B cell (primary cell): ENCODE data around the gene ACTN2. TPM values are rescaled to one million over a fixed set of nuclear protein-coding genes. Genes with fewer than 3 reads are reported as not detected.

ENCODE experiments used
- ATAC-seq: fragments of 200-7000 bp; cut with Tn5 transposase; one replicate; pipeline ENCODE4 v1.10.0; 2021; ENCODE audit warnings: low read depth, mild to moderate bottlenecking, moderate number of reproducible peaks, moderate library complexity
- CTCF ChIA-PET: fragments of 350-600 bp; sonication (Branson Sonifier 250); formaldehyde crosslinking; loops from one replicate; lab custom pipeline; 2021; ENCODE audit warnings: antibody characterized with exemption, inconsistent platforms; lab: Charles Lee
- POLR2A ChIA-PET: fragments of 350-600 bp; sonication (Branson Sonifier 250); formaldehyde crosslinking; loops from one replicate; lab custom pipeline; 2021; ENCODE audit warnings: antibody characterized with exemption; lab: Charles Lee
- DNase-seq: peaks from one replicate; pipeline ENCODE4 v3.0.0; 2013
- H2AFZ ChIP-seq: 2 replicates; pipeline ENCODE4 v1.6.1; 2012; ENCODE audit warnings: mild to moderate bottlenecking, low read depth, low read length; ENCODE audit not compliant: insufficient read depth, poor library complexity, severe bottlenecking
- H3K27ac ChIP-seq, 2 donors: 1 replicate in 1 of 2; 2 replicates in 1 of 2; pipeline ENCODE4 v1.5.1; 2012 to 2013; ENCODE audit warnings: low read length in 2 of 2, mild to moderate bottlenecking in 2 of 2, moderate library complexity in 1 of 2
- H3K27me3 ChIP-seq, 4 experiments: fragments of 200-600 bp in 1 of 4; sonication (generic) in 1 of 4; replicated peaks in 1 of 4; 1 replicate in 2 of 4; 2 replicates in 2 of 4; pipeline versions ENCODE4 v1.6.1 to v1.7.0; 2013 to 2016; ENCODE audit warnings: low read length in 3 of 4, mild to moderate bottlenecking in 2 of 4, mixed read lengths in 1 of 4, moderate library complexity in 1 of 4; ENCODE audit not compliant: insufficient read depth in 4 of 4, control insufficient read depth in 3 of 4; ENCODE audit errors: control extremely low read depth in 1 of 4
- H3K36me3 ChIP-seq, 2 experiments: replicated peaks in 1 of 2; 1 replicate in 1 of 2; 2 replicates in 1 of 2; pipeline versions ENCODE4 v1.6.1 to v1.7.1; 2013; ENCODE audit warnings: low read length in 1 of 2; ENCODE audit not compliant: insufficient read depth in 2 of 2, control insufficient read depth in 1 of 2; ENCODE audit errors: control extremely low read depth in 1 of 2, extremely low read depth in 1 of 2
- H3K4me1 ChIP-seq, 2 donors: fragments of 200-600 bp in 1 of 2; sonication (generic) in 1 of 2; 1 replicate in 1 of 2; 2 replicates in 1 of 2; pipeline versions ENCODE4 v1.5.1 to v1.6.1; 2013 to 2017; ENCODE audit warnings: low read length in 2 of 2; ENCODE audit not compliant: control insufficient read depth in 2 of 2, insufficient read depth in 2 of 2
- H3K4me2 ChIP-seq: replicated peaks from 2 replicates; pipeline ENCODE3; 2012; ENCODE audit warnings: mild to moderate bottlenecking, low read depth, low read length; ENCODE audit not compliant: poor library complexity, severe bottlenecking
- H3K4me3 ChIP-seq, 5 experiments: fragments of 200-600 bp in 1 of 5; sonication (generic) in 1 of 5; 1 replicate in 3 of 5; 2 replicates in 2 of 5; pipeline versions ENCODE4 v1.5.1 to v1.7.0; 2011 to 2016; ENCODE audit warnings: low read length in 4 of 5, mild to moderate bottlenecking in 4 of 5, low read depth in 2 of 5, control low read depth in 1 of 5, moderate library complexity in 1 of 5; ENCODE audit not compliant: insufficient read depth in 1 of 5; ENCODE audit errors: control extremely low read depth in 1 of 5, extremely low read depth in 1 of 5
- H3K79me2 ChIP-seq: fragments of 200-600 bp; sonication (generic); one replicate; pipeline ENCODE4 v1.6.0; 2016; ENCODE audit warnings: low read length; ENCODE audit not compliant: control insufficient read depth, insufficient read depth
- H3K9ac ChIP-seq: fragments of 200-600 bp; sonication (generic); 2 replicates; pipeline ENCODE4 v1.6.1; 2017; ENCODE audit warnings: mild to moderate bottlenecking, low read length, moderate library complexity
- H3K9me3 ChIP-seq, 3 donors: one replicate each; pipeline versions ENCODE4 v1.6.1 to v1.7.1; 2013; ENCODE audit warnings: low read length in 2 of 3; ENCODE audit not compliant: control insufficient read depth in 2 of 3, insufficient read depth in 1 of 3; ENCODE audit errors: control extremely low read depth in 1 of 3
- H4K20me1 ChIP-seq: 2 replicates; pipeline ENCODE4 v1.6.0; 2012; ENCODE audit warnings: mild to moderate bottlenecking, low read length; ENCODE audit not compliant: insufficient read depth, control insufficient read depth, poor library complexity, severe bottlenecking
- H3K27ac Mint-ChIP-seq: one replicate; pipeline ENCODE4 v1.8.0; 2021; ENCODE audit warnings: mixed read lengths
- H3K27me3 Mint-ChIP-seq: one replicate; pipeline ENCODE4 v1.8.0; 2021; ENCODE audit warnings: mixed read lengths
- H3K4me1 Mint-ChIP-seq: one replicate; pipeline ENCODE4 v1.8.0; 2021; ENCODE audit warnings: mixed read lengths
- H3K4me3 Mint-ChIP-seq: one replicate; pipeline ENCODE4 v1.8.0; 2021; ENCODE audit warnings: mixed read lengths
- H3K9me3 Mint-ChIP-seq: one replicate; pipeline ENCODE4 v1.8.0; 2022; ENCODE audit warnings: mixed read lengths; ENCODE audit not compliant: insufficient read depth
- CTCF ChIP-seq: fragments of 200-600 bp; IDR thresholded peaks from one replicate; pipeline ENCODE4 v1.8.0; 2022; ENCODE audit warnings: antibody characterized with exemption, mild to moderate bottlenecking
- EZH2 ChIP-seq: IDR thresholded peaks from 2 replicates; pipeline ENCODE4 v1.6.1; 2012; ENCODE audit warnings: borderline replicate concordance, low read depth, mild to moderate bottlenecking, moderate library complexity, low read length; ENCODE audit not compliant: insufficient read depth, poor library complexity, severe bottlenecking
- WGBS: methylation state at CpG from one replicate; pipeline ENCODE4 v1.1.5; 2013; ENCODE audit warnings: missing lambda C conversion rate; ENCODE audit not compliant: insufficient coverage; 5-methylcytosine and 5-hydroxymethylcytosine counted together
- intact Hi-C: fragments of 100-400 bp; cut with micrococcal nuclease; formaldehyde crosslinking; loops from one replicate; pipeline ENCODE4 v1.10.0; 2022
- polyA plus RNA-seq: library from polyadenylated mRNA; depleted of rRNA; stranded (reverse); fragments of >200 nt; gene quantifications from 2 replicates; pipeline ENCODE4 v1.2.3, GENCODE V29; 2012
- total RNA-seq, 2 donors: library from RNA; stranded (reverse); fragments of 120-200 nt in 1 of 2; gene quantifications; 1 replicate in 1 of 2; 2 replicates in 1 of 2; pipeline versions ENCODE4 v1.2.3 to v1.2.4, GENCODE V29; 2013 to 2022

Gene ACTN2
- total and polyA plus RNA-seq, 2 donors (not counting 1 experiment from before 2014, with no cell fraction given) = 0.30 TPM; not detected in 1

DNA sequence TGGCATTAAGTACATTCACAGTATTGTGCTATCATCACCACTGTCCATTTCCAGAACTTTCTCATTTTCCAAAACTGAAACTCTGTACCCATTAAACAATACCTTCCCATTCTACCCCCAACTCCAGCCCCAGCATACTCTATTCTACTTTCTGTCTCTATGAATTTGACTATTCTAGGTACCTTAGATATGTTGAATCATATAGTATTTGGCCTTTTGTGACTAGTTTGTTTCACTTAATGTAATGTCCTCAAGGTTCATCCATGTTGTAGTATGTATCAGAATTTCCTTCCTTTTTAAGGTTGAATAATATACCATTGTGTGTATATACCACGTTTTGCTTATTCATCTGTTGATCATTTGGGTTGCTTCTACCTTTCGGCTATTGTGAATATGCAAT is 120.3 kb downstream of the ACTN2 start:
- H3K27me3 ChIP-seq = no peaks in the 10 kb centered on the region
- H2AFZ ChIP-seq = no peak overlapping the region
- H3K9me3 ChIP-seq = no peaks in the 10 kb centered on the region
- peaks cover 34% of the 10 kb centered on the region for H3K79me2 ChIP-seq
- H3K9ac ChIP-seq = no peak overlapping the region
- no peak overlapping the region for H3K27ac Mint-ChIP-seq
- no peak overlapping the region for H3K4me3 ChIP-seq
- no peak overlapping the region for H3K27ac ChIP-seq
- H3K36me3 ChIP-seq = peaks cover 6 to 62% of the 10 kb centered on the region in 2 experiments
- intact Hi-C loops = no loop called here
- H3K4me2 ChIP-seq = no peak overlapping the region
- TF ChIP-seq CTCF = no peak
- TF ChIP-seq EZH2 = no peak
- H3K4me3 Mint-ChIP-seq = no peak overlapping the region
- CTCF ChIA-PET = no interaction called here
- POLR2A ChIA-PET = no interaction called here
- no peak for DNase-seq
- H3K4me1 ChIP-seq = no peaks in the 10 kb centered on the region
- no CpG with 5 or more reads among the region's 2 CpGs for WGBS
- H3K9me3 Mint-ChIP-seq = no peaks in the 10 kb centered on the region
- ATAC-seq = no peak
- H4K20me1 ChIP-seq = peaks cover 38% of the 10 kb centered on the region
- no peaks in the 10 kb centered on the region for H3K27me3 Mint-ChIP-seq
- H3K4me1 Mint-ChIP-seq = peaks cover 11% of the 10 kb centered on the region

DNA sequence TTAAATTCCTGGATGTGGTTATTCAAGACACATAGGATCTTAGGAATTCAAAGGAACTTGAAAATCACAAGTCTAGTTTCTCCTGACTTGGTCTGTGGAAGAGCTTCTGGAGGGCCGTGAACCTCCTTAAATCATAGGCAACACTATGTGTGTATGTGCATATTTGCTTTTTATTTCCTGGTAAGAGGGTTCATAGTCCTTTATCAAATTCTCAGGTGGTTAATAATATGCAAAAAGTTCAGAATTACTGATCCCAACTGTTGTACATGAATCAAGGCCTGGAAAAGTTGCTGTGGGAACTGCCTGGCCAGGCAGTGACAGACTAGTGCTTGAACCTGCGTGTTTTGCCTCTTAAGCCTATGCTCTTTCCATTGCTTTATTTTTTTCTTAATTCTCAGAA is 121.7 kb downstream of the ACTN2 start:
- Histone ChIP-seq H3K27ac (no peak overlapping the region), H3K4me2 (no peak overlapping the region), H3K27me3 (no peaks in the 10 kb centered on the region), H3K4me1 (no peaks in the 10 kb centered on the region), H4K20me1 (peaks cover 24% of the 10 kb centered on the region), H3K9ac (no peak overlapping the region), H3K9me3 (no peaks in the 10 kb centered on the region), H3K79me2 (peaks cover 20% of the 10 kb centered on the region), H3K36me3 (peaks cover 6 to 73% of the 10 kb centered on the region in 2 experiments), H3K4me3 (no peak overlapping the region), H2AFZ (no peak overlapping the region)
- Mint-ChIP-seq H3K4me1 (no peaks in the 10 kb centered on the region), H3K27me3 (no peaks in the 10 kb centered on the region), H3K9me3 (no peaks in the 10 kb centered on the region), H3K27ac (no peak overlapping the region), H3K4me3 (no peak overlapping the region)
- no peak for ATAC-seq
- POLR2A ChIA-PET = no interaction called here
- no CpG with 5 or more reads among the region's 2 CpGs for WGBS
- no peak for DNase-seq
- TF ChIP-seq EZH2 (no peak), CTCF (no peak)
- CTCF ChIA-PET = interaction anchor here (0.8 kb wide), 1 partner anchor 49 kb away, joined by 3 read pairs; no protein-coding TSS in a partner anchor
- intact Hi-C loops = no loop called here
